HG03045 (cell line): Measurements from ENCODE around the gene UBASH3A.

ENCODE experiments used
- ATAC-seq: cut with Tn5 transposase; IDR thresholded peaks from one replicate; pipeline ENCODE4 v1.9.1; 2021; ENCODE audit warnings: mild to moderate bottlenecking, moderate library complexity; ENCODE audit not compliant: unreplicated experiment

Gene UBASH3A

GRCh38 chr21:42373908-42374455 lies 29.7 kb upstream of the UBASH3A start:
- no peak for ATAC-seq

- no peak for ATAC-seq
Measured at GRCh38 chr21:42374457-42374856, 29.2 kb upstream of the UBASH3A start.

GRCh38 chr21:42374864-42375499 lies 28.7 kb upstream of the UBASH3A start:
- ATAC-seq, result no peak

GRCh38 chr21:42375506-42375905 lies 28.2 kb upstream of the UBASH3A start:
- ATAC-seq, result no peak

- no peak for ATAC-seq
Measured at GRCh38 chr21:42375966-42376337, 27.8 kb upstream of the UBASH3A start.

GRCh38 chr21:42376338-42376982 lies 27.2 kb upstream of the UBASH3A start:
- ATAC-seq, result no peak

GRCh38 chr21:42377211-42377950 lies 26.3 kb upstream of the UBASH3A start:
- ATAC-seq, result no peak

- no peak for ATAC-seq
Measured at GRCh38 chr21:42377951-42378340, 25.8 kb upstream of the UBASH3A start.

- no peak for ATAC-seq
Measured at GRCh38 chr21:42378418-42378817, 25.3 kb upstream of the UBASH3A start.

GRCh38 chr21:42379426-42380215 lies 24.1 kb upstream of the UBASH3A start:
- no peak for ATAC-seq

- no peak for ATAC-seq
Measured at GRCh38 chr21:42381347-42381984, 22.2 kb upstream of the UBASH3A start.

- ATAC-seq, result no peak
Measured at GRCh38 chr21:42382915-42383314, 20.8 kb upstream of the UBASH3A start.

- no peak for ATAC-seq
Measured at GRCh38 chr21:42383331-42383730, 20.4 kb upstream of the UBASH3A start.

GRCh38 chr21:42384156-42384945 lies 19.4 kb upstream of the UBASH3A start:
- no peak for ATAC-seq

- ATAC-seq, result no peak
Measured at GRCh38 chr21:42384989-42385388, 18.7 kb upstream of the UBASH3A start.

- ATAC-seq, result no peak
Measured at GRCh38 chr21:42385619-42386018, 18.1 kb upstream of the UBASH3A start.

- ATAC-seq, result no peak
Measured at GRCh38 chr21:42386034-42386591, 17.6 kb upstream of the UBASH3A start.

GRCh38 chr21:42387164-42387563 lies 16.5 kb upstream of the UBASH3A start:
- no peak for ATAC-seq

- no peak for ATAC-seq
Measured at GRCh38 chr21:42387843-42388340, 15.8 kb upstream of the UBASH3A start.
